GM21717 (cell line): Measurements from ENCODE around the gene IFNG-AS1.

Source experiments
- ATAC-seq: cut with Tn5 transposase; IDR thresholded peaks from one replicate; pipeline ENCODE4 v1.9.1; 2021; ENCODE audit warnings: mild to moderate bottlenecking, moderate library complexity; ENCODE audit not compliant: unreplicated experiment

Gene IFNG-AS1

DNA sequence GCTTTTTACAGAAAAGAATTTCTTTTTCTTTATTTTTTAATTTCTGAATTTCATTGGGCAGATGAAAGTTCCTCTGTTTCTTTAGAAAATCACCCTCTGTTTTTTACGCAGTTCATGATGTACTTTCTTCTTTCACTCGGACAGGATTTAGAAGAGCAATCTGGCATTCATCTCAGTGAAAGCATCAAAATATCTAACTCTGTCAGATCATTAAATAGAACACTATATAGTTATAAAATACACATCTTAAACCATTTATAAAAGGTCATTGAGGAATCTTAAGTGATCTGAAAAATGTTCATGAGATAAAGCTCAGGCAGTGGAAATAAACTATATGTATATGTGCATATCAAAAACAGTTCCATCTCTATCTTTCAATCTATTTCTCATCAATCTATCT, 3.9 kb downstream of the IFNG-AS1 start:
- no peak for ATAC-seq

DNA sequence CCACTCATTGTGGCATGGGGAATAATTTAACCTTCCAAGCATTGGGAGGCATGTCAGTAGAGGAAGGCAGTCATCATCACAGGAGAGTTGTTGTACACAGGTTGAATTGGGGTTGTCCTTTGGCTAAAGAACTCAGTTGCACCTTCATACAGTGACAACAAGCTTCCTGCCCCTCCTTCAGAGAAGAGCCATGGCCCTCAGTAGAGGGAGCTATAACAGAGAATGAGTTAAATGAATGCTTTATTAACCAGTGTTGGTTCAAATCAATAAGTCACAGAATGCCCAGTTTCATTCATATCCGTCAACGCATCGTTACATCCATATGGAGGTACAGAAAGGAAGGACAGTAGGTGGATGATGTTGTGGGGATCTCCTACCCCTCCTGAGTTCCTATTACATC, 4.8 kb downstream of the IFNG-AS1 start:
- ATAC-seq, result no peak

DNA sequence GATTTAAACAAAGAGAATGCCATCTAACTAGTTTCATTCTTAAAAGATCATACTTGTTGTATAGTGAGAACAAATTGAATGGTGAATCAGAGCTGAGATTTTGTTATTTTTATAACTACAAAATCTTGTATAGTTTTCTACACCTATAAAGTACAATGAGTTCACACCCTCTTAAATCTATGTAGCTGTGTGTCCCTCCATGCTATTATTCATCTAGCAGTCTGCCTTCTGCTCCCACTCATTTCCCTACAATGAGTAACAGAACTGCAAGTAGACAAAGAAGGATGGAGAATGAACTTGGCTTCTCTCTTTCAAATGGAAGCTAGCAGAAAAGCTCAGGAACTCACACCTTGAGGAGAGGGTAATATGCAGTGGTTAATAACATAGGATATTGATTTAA, 7.1 kb downstream of the IFNG-AS1 start:
- ATAC-seq, result no peak

DNA sequence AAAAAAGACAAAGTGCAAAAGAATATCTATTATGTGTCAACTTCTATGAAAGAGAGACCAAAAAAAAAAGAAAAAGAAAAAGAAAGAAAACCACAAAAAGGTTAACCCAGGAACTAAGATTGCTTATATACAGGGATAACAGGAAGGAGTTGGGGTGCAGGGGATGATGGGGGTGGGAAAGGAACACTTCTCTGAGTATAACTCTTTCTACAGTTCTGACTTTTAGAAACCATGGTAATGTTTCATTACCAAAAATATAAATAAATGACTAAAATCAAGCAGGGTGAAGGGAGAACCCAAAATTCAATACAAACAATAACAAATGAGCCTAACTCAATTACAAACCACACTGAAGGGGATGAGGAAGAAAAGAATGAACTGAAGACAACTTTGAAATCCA, 9.1 kb downstream of the IFNG-AS1 start:
- no peak for ATAC-seq

DNA sequence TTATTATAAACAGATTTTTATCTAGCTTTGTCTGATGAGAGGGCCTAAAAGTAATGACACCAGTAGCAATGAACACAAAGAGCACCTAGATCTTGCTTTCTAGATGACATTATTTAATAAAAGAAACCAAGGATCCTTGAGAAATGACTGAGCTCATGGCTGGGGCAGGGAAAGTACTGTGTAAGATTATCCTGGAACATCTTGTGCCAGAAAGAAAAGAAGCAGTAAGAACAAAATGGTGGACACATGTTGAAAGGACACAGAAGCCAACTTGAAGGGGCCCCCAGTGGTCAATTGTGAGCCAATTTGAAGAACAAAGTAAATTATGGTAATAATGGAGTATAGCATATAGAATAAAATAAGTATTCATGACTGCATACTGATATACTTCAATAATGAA, 10.0 kb downstream of the IFNG-AS1 start:
- no peak for ATAC-seq

DNA sequence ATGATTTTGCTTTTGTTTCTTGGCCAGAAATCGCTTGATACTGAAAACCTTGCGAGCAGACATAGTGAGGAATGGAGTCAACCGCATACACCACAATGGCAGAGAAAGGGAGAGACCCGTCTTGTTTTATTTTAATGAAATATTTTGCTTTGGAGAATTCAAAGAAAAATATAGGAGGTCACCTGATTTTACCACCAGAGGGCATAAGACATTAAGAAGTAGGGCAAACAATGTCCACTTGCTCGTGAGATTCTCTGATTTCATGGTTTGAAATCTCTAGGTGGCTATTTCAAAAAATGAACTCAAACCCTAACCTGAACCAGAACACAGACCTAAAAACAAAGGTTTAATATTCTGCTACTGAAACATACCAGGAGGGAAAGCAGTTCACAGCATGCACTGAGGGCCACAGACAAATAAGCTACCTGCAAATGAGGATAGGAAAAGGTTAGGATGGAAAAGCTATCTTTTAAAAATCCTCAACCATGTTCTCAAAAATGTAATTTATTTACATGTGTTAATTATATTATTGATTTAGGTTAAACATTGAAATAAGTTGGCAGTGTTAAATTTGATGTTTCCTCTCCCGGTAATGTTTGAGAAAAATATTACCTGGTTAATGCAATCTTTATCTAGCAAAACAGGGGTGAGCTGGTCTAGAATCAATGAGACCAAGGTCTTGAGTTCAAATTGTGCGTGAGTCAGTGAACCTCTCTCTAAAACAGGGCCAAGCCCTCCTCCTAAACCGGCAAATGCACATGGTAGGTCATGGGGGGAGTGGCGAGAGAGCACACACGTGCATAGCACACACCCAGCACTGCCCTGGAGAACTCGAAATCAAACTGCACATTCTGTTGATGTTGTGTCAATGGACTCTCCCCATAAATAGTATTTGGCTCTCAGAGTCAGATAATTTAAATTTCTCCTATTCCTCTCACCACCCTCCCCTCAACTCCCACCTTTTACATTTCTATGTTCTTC, 12.5 kb downstream of the IFNG-AS1 start:
- no peak for ATAC-seq

DNA sequence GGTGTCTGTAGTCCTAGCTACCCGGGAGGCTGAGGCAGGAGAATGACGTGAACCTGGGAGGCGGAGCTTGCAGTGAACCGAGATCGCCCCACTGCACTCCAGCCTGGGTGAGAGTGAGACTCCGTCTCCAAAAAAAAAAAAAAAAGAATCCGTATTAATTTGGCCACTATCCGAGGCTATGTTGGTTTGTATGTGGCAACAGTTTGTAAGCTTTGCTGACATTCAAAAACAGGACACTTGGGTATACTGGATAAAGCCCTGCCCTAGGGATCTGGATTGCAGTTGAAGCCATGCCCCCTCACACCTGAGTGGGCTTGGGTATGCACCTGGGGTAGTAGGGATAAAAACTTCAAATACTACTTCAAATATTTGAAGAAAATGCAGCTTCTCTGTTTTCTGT, 14.5 kb downstream of the IFNG-AS1 start:
- ATAC-seq, result no peak

DNA sequence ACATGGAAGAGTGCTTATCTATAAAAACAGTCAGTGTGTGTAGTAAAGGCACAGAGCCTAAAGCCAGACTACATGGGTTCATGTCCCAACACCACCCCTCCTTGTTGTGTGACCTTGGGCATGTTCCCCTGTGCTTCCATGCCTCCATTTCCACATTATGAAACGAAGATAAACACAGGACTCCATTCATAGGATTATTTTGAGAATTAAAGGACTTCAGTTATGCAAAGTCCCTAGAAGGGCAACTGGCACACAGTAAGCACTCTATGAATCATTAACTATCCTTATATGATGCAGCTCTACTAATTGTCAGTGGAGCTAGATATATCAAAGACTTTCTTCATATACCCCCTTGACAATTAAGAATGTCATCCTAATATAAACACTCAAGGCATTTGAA, 17.8 kb downstream of the IFNG-AS1 start:
- no peak for ATAC-seq

DNA sequence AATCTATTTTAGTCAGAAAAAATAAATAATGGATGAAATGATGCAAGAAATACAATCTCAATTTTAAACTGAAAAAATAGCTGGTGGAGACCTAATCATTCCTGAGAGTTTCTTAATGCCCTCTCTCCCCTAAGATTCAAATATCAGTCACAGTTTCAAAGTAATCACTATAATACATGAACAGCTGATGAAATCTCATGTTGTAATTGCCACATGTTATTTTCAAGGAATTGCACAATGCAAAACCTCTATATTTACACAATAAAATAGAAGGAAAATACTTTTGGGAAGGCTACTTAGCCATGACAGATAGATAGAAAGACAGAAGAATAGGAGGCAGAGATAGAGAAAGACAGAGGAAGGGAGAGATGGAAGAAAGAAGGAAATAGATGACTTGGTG, 18.2 kb downstream of the IFNG-AS1 start:
- no peak for ATAC-seq

DNA sequence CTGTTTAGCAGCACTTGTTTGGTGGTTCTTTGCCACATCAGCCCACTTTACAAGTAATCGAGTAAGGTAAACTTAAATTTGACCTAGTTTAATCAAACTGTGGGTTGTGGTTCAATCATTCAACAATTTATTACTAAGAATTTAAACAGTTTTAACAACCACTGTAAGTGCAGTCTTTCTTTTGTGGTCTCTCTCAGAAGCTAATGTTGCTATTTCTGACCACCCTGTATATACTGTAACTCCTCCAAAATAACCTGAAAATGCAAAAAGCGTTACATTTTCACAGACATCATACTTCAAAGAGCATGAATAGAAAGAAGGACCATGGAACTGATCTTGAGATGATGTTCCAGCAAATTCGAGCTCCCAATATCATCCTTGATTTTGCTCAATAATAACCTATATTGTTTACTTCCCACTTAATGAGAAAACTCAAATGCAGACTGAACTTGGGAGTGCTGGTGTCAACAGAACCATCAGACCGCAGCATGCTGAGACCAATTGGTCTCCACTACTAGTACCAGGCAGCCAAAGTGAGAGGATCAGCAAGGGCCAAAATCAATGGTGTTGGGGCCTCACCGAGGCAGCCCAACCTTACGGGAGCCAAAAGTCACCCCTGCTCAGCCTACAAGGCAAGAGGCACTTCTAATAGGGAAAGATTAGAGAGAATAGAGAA, 22.1 kb downstream of the IFNG-AS1 start:
- no peak for ATAC-seq

DNA sequence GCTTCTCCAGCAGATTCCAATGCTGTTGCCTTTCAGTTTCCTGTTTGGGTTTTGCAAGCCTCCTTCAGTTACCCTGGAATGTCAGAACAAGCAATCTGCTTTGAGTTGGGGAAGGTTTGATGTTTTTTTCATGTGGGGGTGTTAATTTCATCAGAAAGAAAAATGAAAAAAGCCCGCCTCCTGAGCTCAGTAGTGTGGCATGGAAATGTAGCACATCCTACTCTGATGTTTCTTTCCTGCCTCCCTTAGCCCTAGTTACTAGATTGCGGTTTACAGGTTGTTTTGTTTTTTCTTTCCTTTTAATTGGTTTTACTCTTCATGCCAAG, 22.6 kb downstream of the IFNG-AS1 start:
- ATAC-seq, result no peak

DNA sequence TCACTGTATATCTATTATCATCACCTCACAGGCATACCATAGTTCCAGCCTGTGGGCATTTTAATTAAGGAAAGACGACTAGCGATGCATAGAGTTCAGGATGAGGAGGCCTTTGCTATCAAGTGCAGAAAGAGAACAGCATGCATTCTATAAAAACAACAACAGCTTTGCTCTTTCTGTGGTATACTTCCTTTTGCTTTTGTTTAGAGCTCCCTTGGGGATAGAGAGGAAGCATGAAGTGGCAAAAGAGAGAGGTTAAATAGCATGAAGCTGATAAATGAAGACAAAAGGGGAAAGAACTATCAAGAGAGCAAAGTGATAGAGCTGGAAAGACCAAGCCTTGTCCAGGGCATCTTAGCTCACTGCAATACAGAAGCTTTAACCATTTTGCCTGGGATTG, 23.5 kb downstream of the IFNG-AS1 start:
- peak; percentile 66 for ATAC-seq

DNA sequence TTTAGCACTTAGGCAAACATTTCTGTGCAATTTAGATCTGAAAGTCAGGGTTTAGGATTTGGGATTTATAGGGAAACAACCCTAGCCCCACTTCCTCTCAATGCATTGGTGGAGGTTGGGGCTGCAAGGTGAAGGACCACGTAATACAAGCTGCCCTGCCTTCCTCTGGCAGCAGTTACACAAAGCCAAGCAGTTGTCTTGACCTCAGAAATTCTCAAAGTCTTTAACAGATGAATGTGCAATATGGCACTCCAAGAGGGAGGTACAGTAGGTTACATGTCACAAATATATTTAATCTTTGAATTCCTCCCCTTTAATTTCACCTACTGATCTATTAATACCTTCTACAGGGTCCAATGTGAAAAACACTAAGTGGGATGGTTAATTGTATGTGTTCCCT, 23.9 kb downstream of the IFNG-AS1 start:
- ATAC-seq, result no peak

DNA sequence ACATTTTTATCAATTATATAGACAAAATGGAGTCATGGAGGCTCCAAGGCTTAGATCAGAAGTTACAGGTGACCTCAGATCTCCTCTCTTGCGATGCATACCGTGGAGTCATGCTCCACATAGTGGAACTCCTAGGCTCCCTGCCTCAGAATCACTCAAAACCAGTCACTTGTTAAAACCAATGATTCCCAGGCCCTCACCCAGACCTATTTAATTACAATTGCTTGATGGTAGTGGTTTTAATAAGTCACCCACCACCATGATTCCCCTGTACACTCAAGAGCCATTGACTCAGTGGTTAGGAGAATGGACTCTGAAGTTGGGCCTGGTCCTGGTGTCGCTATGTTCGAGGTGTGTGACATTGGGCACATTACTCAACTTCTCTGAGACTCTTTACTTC, 26.9 kb downstream of the IFNG-AS1 start:
- ATAC-seq, result no peak

DNA sequence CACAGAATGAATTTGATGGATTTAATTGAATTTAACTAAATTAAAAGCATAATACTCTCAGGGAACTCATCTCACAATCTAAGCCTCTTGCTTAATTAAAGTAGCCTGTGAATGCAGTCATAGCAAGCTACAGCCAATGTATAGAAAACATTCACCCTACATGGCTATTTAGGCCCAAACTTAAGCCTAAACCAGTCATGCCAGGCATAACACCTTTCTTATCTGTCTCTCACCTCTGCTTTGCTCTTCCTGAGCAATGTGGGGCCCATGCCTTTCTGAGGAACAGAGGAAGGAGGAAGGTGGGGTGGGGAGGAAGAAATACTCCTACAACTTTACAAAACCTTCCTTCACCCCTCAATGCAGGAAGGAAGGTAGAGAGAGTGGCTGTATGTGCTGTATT, 29.1 kb downstream of the IFNG-AS1 start:
- ATAC-seq, result no peak

DNA sequence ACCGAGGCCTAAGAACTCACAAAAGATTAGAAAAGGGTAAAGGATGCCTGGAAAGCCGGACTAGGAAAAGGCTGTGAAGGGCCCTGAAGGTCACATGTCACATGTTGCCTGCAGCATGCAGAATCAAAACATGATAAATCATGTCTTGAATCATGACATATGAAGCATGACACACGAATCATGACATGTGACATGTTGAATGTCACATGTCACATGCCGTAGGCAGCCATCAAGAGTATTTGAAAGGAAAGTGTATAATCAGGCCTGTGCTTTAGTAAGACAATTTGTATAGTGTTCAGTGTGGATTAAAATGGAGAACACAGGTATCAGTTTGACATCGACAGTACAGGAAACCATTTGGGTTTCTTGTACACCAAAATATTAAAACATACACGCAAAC, 30.8 kb downstream of the IFNG-AS1 start:
- ATAC-seq, result no peak

DNA sequence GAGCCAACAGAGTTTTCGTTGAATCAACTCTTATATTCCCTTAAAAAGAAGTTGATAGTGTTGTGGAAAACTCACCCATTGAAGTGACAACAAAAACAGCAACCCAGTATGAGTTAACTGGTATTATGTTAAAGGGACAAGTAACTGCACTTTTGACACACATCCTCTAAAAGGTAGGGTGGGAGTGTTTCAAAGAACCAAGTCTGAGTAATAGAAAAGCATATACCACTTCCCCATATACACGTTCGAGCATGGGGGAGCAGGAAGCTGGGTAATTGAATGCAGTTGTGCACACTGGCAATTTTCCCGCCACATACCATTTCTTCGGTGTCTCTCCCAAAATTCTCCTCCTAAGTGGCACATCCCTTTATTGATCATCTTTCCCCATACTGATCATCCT, 31.5 kb downstream of the IFNG-AS1 start:
- no peak for ATAC-seq

DNA sequence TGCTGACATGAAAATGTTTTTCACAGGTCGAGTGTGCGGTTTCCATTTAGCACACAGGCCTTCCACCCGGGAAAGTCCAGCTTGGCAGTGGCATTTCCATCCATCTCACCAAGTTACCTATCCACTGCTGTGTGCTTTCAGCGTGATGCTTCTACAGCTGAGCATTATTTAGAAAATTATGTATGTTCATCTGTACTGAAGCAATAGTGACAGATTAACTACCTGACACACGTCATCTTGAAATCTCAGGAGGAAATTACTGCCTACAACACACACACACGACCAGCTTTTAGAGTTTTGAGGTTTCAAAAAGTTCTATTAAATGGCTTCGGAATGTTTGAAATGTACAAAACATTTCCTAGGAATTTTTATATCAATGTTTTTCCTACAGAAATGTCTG, 39.4 kb downstream of the IFNG-AS1 start:
- no peak for ATAC-seq

DNA sequence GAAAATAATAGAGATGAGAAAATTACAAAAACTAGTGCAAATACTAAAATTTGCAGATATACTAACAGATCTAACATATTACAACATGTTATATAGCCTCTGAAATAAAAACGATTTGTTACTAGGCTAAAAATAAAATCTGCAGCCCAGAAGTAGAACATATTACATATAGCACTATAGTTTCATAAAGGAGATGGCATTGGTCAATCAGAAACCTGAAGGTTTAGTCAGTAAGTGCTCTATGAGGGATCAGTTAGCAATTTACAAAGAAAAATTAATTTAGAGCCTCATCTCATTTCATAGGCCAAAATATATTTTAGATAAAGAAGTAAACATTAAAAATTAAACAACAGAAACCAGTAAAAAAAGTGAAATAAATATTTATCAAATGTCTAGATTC, 41.0 kb downstream of the IFNG-AS1 start:
- no peak for ATAC-seq

DNA sequence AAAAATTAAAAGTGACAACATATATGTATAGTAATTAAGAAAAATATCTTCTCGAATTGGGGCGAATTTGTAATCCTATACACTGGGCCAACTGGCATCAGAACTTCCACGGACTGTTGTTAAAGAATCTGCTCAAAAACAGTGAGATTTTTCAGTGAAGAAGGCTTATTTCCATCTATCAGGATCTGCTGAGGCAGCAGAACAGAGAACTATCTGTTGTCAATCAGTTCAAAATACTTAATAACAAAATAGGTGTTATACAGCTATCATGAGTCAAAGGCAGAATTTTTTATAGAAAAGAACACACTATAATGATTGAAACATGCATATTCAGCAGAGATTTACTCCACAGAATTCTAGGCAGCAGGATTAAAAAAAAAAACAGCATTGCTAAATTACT, 41.9 kb downstream of the IFNG-AS1 start:
- no peak for ATAC-seq

DNA sequence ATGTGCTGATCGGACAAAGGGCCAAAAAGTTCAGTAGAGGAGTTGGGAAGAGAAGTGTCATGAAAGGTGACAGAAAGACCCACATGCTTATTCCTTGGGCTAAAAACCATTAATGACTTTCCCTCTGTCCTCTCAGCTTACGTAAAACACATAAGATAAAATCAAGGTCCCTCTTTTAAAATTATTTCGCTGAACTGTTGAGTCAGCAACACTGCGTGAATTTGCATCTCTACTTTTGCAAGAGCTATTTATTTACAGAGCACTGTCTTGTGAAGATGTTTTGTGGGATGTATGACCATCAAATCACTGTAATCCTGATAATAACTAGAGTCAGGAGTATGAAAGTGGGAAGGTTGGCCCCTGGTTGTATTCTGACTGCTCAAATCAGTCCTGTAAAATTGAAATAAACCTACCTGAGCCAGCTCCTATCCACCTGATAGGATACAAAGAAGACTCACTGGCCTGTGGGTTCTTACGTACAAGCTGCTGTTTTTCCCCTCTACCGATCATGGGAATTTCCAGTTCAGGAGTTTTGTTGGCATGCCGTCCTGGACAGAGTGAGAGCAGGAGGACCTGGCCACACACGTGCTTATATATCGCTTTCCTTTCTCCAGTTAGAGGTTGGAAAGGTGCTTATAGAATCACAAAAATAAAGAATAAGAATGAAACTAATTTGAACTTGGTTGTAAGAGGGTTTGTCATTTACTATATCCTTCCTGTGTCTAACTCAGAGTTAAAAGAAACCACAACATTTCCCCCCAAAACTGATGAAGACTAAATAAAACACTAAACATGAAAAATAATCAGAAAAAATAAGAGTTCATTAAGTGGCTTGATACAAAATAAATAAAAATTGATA, 42.9 kb downstream of the IFNG-AS1 start:
- ATAC-seq, result no peak

DNA sequence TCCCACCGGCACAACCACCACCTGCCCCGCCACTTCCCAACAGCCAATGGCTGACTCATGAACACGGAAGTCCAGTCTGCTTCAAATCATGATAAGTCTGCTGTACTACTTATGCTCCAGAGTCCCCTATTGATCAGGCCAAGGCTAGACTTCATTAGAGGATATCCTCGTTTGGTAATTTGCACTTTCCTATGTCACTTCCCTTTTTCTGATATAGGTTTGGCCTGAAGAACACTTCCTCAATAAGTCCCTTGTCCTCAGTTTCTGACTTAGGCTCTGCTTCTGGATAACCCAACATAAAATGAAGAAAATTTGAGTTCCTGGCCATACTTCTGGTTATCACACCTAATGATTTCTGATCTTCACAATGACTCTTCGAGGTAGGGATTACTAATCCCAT, 45.3 kb downstream of the IFNG-AS1 start:
- no peak for ATAC-seq
